HFF-Myc (cell line): ENCODE results near the gene ONECUT2.

Experiments used
- DNase-seq: peaks from one replicate; pipeline ENCODE4 v3.0.0-alpha.2; 2011; ENCODE audit warnings: low read depth; ENCODE audit errors: extremely low read depth
- H3K4me3 ChIP-seq: replicated peaks from 2 replicates; pipeline ENCODE4 v1.5.1; 2011; ENCODE audit warnings: low read depth, mild to moderate bottlenecking, control low read depth, low read length
- CTCF ChIP-seq: IDR thresholded peaks from 2 replicates; pipeline ENCODE4 v1.5.1; 2012; ENCODE audit warnings: mild to moderate bottlenecking, low read depth, low read length, control low read depth; ENCODE audit errors: missing control alignments

The ONECUT2 gene

GRCh38 chr18:57431467-57432080 lies 3.6 kb upstream of the ONECUT2 start:
- no peak for DNase-seq
- no peak overlapping the region for H3K4me3 ChIP-seq
- no peak for TF ChIP-seq CTCF

GRCh38 chr18:57432140-57432539 lies 3.0 kb upstream of the ONECUT2 start:
- no peak for TF ChIP-seq CTCF

GRCh38 chr18:57432751-57433400 lies 2.3 kb upstream of the ONECUT2 start:
- no peak overlapping the region for H3K4me3 ChIP-seq

More at GRCh38 chr18:57432140-57432539, 3.0 kb upstream of the ONECUT2 start:
- no peak for DNase-seq
- H3K4me3 ChIP-seq: no peak overlapping the region

GRCh38 chr18:57433482-57433881 lies 1.7 kb upstream of the ONECUT2 start:
- no peak overlapping the region for H3K4me3 ChIP-seq
- TF ChIP-seq CTCF: no peak
- no peak for DNase-seq

More at GRCh38 chr18:57432751-57433400, 2.3 kb upstream of the ONECUT2 start:
- no peak for DNase-seq
- no peak for TF ChIP-seq CTCF

GRCh38 chr18:57433934-57434535 lies 1.1 kb upstream of the ONECUT2 start:
- no peak for DNase-seq
- H3K4me3 ChIP-seq: no peak overlapping the region
- no peak for TF ChIP-seq CTCF

- no peak for DNase-seq
- no peak overlapping the region for H3K4me3 ChIP-seq
- no peak for TF ChIP-seq CTCF
Observed at GRCh38 chr18:57435846-57436190, 644 bp downstream of the ONECUT2 start.
